ENCODE measurements around the gene NELL2. TPM values are rescaled to one million over a fixed set of nuclear protein-coding genes. Genes with fewer than 3 reads are reported as not detected.

The NELL2 gene
- total and polyA plus RNA-seq, 8 donors = 0.41 to 42.5 (median 28.3) TPM

DNA sequence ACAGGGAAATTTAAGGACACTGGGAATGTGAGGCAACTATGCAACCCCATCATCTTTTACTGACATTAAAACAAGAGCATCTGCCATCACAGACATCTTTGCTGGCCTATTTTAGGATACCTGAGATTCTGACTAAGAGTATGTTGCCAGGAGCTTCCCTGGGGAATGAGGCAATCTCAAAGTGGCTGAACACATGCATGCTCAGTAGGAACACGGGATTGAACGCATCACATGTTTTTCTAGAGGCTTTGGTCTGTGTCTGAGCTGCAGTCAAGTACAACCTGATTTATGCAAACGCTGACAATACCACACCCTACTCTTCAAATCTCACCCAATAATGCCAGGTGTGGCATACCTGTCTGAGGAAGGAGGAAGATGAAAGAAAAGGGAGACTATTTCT lies 416.5 kb downstream of the NELL2 start:
- no peak for ATAC-seq
- no peaks in the 10 kb centered on the region for H3K4me1 ChIP-seq
- no peaks in the 10 kb centered on the region for H3K9me3 ChIP-seq
- TF ChIP-seq, protein P1, sequence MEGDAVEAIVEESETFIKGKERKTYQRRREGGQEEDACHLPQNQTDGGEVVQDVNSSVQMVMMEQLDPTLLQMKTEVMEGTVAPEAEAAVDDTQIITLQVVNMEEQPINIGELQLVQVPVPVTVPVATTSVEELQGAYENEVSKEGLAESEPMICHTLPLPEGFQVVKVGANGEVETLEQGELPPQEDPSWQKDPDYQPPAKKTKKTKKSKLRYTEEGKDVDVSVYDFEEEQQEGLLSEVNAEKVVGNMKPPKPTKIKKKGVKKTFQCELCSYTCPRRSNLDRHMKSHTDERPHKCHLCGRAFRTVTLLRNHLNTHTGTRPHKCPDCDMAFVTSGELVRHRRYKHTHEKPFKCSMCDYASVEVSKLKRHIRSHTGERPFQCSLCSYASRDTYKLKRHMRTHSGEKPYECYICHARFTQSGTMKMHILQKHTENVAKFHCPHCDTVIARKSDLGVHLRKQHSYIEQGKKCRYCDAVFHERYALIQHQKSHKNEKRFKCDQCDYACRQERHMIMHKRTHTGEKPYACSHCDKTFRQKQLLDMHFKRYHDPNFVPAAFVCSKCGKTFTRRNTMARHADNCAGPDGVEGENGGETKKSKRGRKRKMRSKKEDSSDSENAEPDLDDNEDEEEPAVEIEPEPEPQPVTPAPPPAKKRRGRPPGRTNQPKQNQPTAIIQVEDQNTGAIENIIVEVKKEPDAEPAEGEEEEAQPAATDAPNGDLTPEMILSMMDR (IDR thresholded peaks at IDR 0.05) = no peak
- H3K27ac ChIP-seq = no peak overlapping the region
- no peaks in the 10 kb centered on the region for H3K36me3 ChIP-seq
- DNase-seq = no peak
- intact Hi-C loops (cut with DNase I) = no loop called here
- H3K27me3 ChIP-seq = no peaks in the 10 kb centered on the region
- no peak overlapping the region for H3K4me3 ChIP-seq

Other genes starting within 250 kb of the NELL2 start
- not detected for gene DBX2, start 174.8 kb upstream of the NELL2 start, total RNA-seq
- gene DBX2, start 174.8 kb upstream of the NELL2 start, polyA plus RNA-seq (ENCODE audit: insufficient read length in 6 of 6) = not detected

All from left lung (tissue), 10 donors.